Superior temporal gyrus (tissue), 1 donor: ENCODE data around the gene RNF40.
"Not testable (repeated sequence)": the region's sequence is repeated elsewhere in the genome, so short reads cannot be mapped to it uniquely, and the experiment has no call there.

ENCODE experiments used
- DNase-seq: peaks from one replicate; pipeline ENCODE4 v3.0.0-alpha.2; 2016; ENCODE audit errors: extremely low spot score

RNF40 gene

GRCh38 chr16:30782486-30783279, 20.6 kb downstream of the RNF40 start:
- DNase-seq: no peak

GRCh38 chr16:30783280-30784109, 21.4 kb downstream of the RNF40 start:
- no peak for DNase-seq

- DNase-seq: no peak
Observed at GRCh38 chr16:30784215-30784614, 22.1 kb downstream of the RNF40 start.

GRCh38 chr16:30785126-30786106, 23.3 kb downstream of the RNF40 start:
- DNase-seq: no peak

GRCh38 chr16:30786115-30786935, 24.2 kb downstream of the RNF40 start:
- no peak for DNase-seq

- DNase-seq: peak; percentile 89
Observed at GRCh38 chr16:30786936-30787612, 25.0 kb downstream of the RNF40 start, which contains the start of gene ZNF629. Gene ZNF629 (minus strand): TSS chr16:30787205. CDS start chr16:30784482, 2,723 bp downstream.

GRCh38 chr16:30787613-30788378, 25.7 kb downstream of the RNF40 start:
- peak; percentile 45 for DNase-seq

- no peak for DNase-seq
Observed at GRCh38 chr16:30793508-30794069, 31.5 kb downstream of the RNF40 start.

GRCh38 chr16:30794634-30795033, 32.5 kb downstream of the RNF40 start:
- no peak for DNase-seq

GRCh38 chr16:30797670-30798309, 35.7 kb downstream of the RNF40 start:
- DNase-seq: no peak

- DNase-seq: no peak
Observed at GRCh38 chr16:30802936-30803335, 40.8 kb downstream of the RNF40 start.

GRCh38 chr16:30805056-30805369, 42.9 kb downstream of the RNF40 start:
- DNase-seq: no peak

GRCh38 chr16:30805370-30806169, 43.4 kb downstream of the RNF40 start:
- DNase-seq: peak; percentile 89

- DNase-seq: no peak
Observed at GRCh38 chr16:30808146-30808545, 46.0 kb downstream of the RNF40 start.

- DNase-seq: not testable (repeated sequence)
Observed at GRCh38 chr16:30808890-30809426, 46.8 kb downstream of the RNF40 start.

- DNase-seq: not testable (repeated sequence)
Observed at GRCh38 chr16:30809675-30810074, 47.6 kb downstream of the RNF40 start.

- DNase-seq: peak; percentile 20
Observed at GRCh38 chr16:30813821-30814189, 51.7 kb downstream of the RNF40 start.

- no peak for DNase-seq
Observed at GRCh38 chr16:30816769-30817168, 54.6 kb downstream of the RNF40 start.
